Panc1 (cell line): ENCODE measurements around the gene FGD3.

Experiments used
- POLR2AphosphoS5 ChIP-seq: IDR thresholded peaks from 2 replicates; pipeline ENCODE4 v1.6.1; 2012; ENCODE audit warnings: mild to moderate bottlenecking, low read depth, low read length, moderate library complexity
- SIN3A ChIP-seq: IDR thresholded peaks from 2 replicates; pipeline ENCODE4 v1.6.1; 2012; ENCODE audit warnings: low read depth, mild to moderate bottlenecking, low read length, moderate library complexity, borderline replicate concordance; ENCODE audit not compliant: insufficient read depth
- TF ChIP-seq, protein P1 (sequence below): fragments of 450-650 bp; IDR thresholded peaks from 2 replicates; pipeline ENCODE4 v1.5.1; 2017; ENCODE audit warnings: mild to moderate bottlenecking
- TF ChIP-seq, protein P2 (sequence below), 2 experiments: IDR thresholded peaks; 2 replicates each; pipeline ENCODE4 v1.6.1; 2011 to 2012; ENCODE audit warnings: low read depth in 2 of 2, control low read depth in 1 of 2, low read length in 1 of 2, mild to moderate bottlenecking in 1 of 2, moderate library complexity in 1 of 2; ENCODE audit not compliant: insufficient read depth in 1 of 2

DNA sequence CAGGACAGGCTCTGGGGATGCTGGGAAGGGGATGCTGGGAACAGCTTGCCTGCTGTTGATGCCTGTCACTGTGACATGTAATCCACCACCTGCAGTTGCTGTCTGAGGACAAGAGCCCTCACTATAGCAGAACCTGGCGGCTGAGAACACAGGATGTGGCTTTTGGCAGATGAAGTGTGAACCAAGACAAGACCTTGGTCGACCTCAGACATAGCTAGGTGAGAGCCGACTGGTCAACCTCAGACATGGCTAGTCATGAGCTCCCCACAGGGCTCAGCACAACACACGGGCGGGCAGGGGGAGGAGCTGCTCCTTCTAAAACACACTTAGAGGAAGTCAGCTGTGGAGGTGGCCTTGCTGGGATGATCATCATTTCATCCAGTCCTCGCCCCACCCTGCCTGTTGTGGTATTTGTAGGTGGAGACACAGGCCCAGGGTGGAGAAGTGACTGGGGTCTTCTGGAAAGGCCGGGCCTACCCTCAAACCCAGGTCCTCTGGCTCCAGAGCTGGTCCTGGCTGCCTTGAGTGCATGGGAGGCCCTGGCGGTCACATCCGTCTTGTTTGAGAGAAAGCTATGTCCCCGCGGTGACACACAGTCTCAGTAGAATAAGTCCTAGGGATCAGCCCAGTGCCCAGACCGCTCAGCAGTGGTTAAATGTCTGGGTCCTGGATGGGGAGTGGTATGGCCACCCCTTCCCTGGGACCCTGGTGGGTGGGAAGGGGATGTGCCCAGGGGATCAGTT is 117.2 kb downstream of the FGD3 start:
- no peak for TF ChIP-seq POLR2AphosphoS5
- TF ChIP-seq, protein P1, sequence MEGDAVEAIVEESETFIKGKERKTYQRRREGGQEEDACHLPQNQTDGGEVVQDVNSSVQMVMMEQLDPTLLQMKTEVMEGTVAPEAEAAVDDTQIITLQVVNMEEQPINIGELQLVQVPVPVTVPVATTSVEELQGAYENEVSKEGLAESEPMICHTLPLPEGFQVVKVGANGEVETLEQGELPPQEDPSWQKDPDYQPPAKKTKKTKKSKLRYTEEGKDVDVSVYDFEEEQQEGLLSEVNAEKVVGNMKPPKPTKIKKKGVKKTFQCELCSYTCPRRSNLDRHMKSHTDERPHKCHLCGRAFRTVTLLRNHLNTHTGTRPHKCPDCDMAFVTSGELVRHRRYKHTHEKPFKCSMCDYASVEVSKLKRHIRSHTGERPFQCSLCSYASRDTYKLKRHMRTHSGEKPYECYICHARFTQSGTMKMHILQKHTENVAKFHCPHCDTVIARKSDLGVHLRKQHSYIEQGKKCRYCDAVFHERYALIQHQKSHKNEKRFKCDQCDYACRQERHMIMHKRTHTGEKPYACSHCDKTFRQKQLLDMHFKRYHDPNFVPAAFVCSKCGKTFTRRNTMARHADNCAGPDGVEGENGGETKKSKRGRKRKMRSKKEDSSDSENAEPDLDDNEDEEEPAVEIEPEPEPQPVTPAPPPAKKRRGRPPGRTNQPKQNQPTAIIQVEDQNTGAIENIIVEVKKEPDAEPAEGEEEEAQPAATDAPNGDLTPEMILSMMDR: no peak
- TF ChIP-seq, protein P2, sequence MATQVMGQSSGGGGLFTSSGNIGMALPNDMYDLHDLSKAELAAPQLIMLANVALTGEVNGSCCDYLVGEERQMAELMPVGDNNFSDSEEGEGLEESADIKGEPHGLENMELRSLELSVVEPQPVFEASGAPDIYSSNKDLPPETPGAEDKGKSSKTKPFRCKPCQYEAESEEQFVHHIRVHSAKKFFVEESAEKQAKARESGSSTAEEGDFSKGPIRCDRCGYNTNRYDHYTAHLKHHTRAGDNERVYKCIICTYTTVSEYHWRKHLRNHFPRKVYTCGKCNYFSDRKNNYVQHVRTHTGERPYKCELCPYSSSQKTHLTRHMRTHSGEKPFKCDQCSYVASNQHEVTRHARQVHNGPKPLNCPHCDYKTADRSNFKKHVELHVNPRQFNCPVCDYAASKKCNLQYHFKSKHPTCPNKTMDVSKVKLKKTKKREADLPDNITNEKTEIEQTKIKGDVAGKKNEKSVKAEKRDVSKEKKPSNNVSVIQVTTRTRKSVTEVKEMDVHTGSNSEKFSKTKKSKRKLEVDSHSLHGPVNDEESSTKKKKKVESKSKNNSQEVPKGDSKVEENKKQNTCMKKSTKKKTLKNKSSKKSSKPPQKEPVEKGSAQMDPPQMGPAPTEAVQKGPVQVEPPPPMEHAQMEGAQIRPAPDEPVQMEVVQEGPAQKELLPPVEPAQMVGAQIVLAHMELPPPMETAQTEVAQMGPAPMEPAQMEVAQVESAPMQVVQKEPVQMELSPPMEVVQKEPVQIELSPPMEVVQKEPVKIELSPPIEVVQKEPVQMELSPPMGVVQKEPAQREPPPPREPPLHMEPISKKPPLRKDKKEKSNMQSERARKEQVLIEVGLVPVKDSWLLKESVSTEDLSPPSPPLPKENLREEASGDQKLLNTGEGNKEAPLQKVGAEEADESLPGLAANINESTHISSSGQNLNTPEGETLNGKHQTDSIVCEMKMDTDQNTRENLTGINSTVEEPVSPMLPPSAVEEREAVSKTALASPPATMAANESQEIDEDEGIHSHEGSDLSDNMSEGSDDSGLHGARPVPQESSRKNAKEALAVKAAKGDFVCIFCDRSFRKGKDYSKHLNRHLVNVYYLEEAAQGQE (IDR thresholded peaks at IDR 0.05; ENCODE audit: insufficient read depth in 1 of 2, low read depth in 2 of 2, low read length in 1 of 2): no peak
- no peak for TF ChIP-seq SIN3A
